ENCODE data around the gene DGKI.

GRCh38 chr7:137832382-137832781, 14.4 kb downstream of the DGKI start:
- TF ChIP-seq, protein P1, sequence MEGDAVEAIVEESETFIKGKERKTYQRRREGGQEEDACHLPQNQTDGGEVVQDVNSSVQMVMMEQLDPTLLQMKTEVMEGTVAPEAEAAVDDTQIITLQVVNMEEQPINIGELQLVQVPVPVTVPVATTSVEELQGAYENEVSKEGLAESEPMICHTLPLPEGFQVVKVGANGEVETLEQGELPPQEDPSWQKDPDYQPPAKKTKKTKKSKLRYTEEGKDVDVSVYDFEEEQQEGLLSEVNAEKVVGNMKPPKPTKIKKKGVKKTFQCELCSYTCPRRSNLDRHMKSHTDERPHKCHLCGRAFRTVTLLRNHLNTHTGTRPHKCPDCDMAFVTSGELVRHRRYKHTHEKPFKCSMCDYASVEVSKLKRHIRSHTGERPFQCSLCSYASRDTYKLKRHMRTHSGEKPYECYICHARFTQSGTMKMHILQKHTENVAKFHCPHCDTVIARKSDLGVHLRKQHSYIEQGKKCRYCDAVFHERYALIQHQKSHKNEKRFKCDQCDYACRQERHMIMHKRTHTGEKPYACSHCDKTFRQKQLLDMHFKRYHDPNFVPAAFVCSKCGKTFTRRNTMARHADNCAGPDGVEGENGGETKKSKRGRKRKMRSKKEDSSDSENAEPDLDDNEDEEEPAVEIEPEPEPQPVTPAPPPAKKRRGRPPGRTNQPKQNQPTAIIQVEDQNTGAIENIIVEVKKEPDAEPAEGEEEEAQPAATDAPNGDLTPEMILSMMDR (IDR thresholded peaks at IDR 0.05) = no peak
- no peak for TF ChIP-seq POLR2A (IDR thresholded peaks at IDR 0.05)
